ENCODE results near the gene SSX7. TPM values are rescaled to one million over a fixed set of nuclear protein-coding genes. Genes with fewer than 3 reads are reported as not detected.
A peak's percentile ranks its signal among the peaks of the same experiment; 100 is the strongest.
"Not testable (repeated sequence)": the region's sequence is repeated elsewhere in the genome, so short reads cannot be mapped to it uniquely, and the experiment has no call there.

SSX7 gene
- total RNA-seq, result not detected
- long read RNA-seq, result 0 reads

GRCh38 chrX:52654800-52655199 is at the start of gene SSX7:
TSS of gene SSX7 (minus strand) at chrX:52654900. CDS start at chrX:52653472, 1,428 bp downstream.
- H3K4me1 ChIP-seq; intact Hi-C loops (cut with DNase I); H3K4me3 ChIP-seq; H3K9me3 ChIP-seq; ATAC-seq; DNase-seq; H3K36me3 ChIP-seq; H3K27ac ChIP-seq; H3K27me3 ChIP-seq (ENCODE audit: low read depth): not testable (repeated sequence)

- H3K4me3 ChIP-seq; H3K36me3 ChIP-seq; H3K27me3 ChIP-seq (ENCODE audit: low read depth); H3K4me1 ChIP-seq; DNase-seq; intact Hi-C loops (cut with DNase I); ATAC-seq; H3K27ac ChIP-seq; H3K9me3 ChIP-seq: not testable (repeated sequence)
Observed at GRCh38 chrX:52692034-52692433, 37.3 kb upstream of the SSX7 start.

- ATAC-seq; intact Hi-C loops (cut with DNase I); H3K36me3 ChIP-seq; H3K4me1 ChIP-seq; DNase-seq; H3K27me3 ChIP-seq (ENCODE audit: low read depth); H3K4me3 ChIP-seq; H3K9me3 ChIP-seq; H3K27ac ChIP-seq: not testable (repeated sequence)
Observed at GRCh38 chrX:52662218-52662617, 7.5 kb upstream of the SSX7 start.

GRCh38 chrX:52655475-52655874 is 775 bp upstream of the SSX7 start:
- H3K27me3 ChIP-seq (ENCODE audit: low read depth); H3K9me3 ChIP-seq; H3K4me3 ChIP-seq; H3K27ac ChIP-seq; H3K36me3 ChIP-seq; H3K4me1 ChIP-seq; intact Hi-C loops (cut with DNase I); ATAC-seq; DNase-seq: not testable (repeated sequence)

GRCh38 chrX:52650676-52651075 is 4.0 kb downstream of the SSX7 start:
- H3K9me3 ChIP-seq; DNase-seq; ATAC-seq; H3K27me3 ChIP-seq (ENCODE audit: low read depth); H3K4me1 ChIP-seq; H3K4me3 ChIP-seq; H3K36me3 ChIP-seq; intact Hi-C loops (cut with DNase I); H3K27ac ChIP-seq: not testable (repeated sequence)

- ATAC-seq; H3K4me3 ChIP-seq; H3K27me3 ChIP-seq (ENCODE audit: low read depth); intact Hi-C loops (cut with DNase I); H3K27ac ChIP-seq; DNase-seq; H3K4me1 ChIP-seq; H3K36me3 ChIP-seq; H3K9me3 ChIP-seq: not testable (repeated sequence)
Observed at GRCh38 chrX:52648956-52649355, 5.7 kb downstream of the SSX7 start.

GRCh38 chrX:52628483-52628882 is 26.2 kb downstream of the SSX7 start:
- DNase-seq; H3K4me3 ChIP-seq; ATAC-seq; H3K9me3 ChIP-seq; H3K36me3 ChIP-seq; H3K27me3 ChIP-seq (ENCODE audit: low read depth); H3K4me1 ChIP-seq; H3K27ac ChIP-seq; intact Hi-C loops (cut with DNase I): not testable (repeated sequence)

GRCh38 chrX:52620661-52621060 is 34.0 kb downstream of the SSX7 start:
- peak; percentile 45 for DNase-seq
- H3K27ac ChIP-seq; H3K4me1 ChIP-seq; H3K9me3 ChIP-seq; H3K27me3 ChIP-seq (ENCODE audit: low read depth); intact Hi-C loops (cut with DNase I); H3K36me3 ChIP-seq; ATAC-seq; H3K4me3 ChIP-seq: not testable (repeated sequence)

GRCh38 chrX:52608961-52609360 is 45.7 kb downstream of the SSX7 start:
- Histone ChIP-seq H3K9me3 (no peaks in the 10 kb centered on the region), H3K4me3 (no peak overlapping the region), H3K4me1 (no peaks in the 10 kb centered on the region), H3K27ac (no peak overlapping the region), H3K36me3 (no peaks in the 10 kb centered on the region), H3K27me3 (ENCODE audit: low read depth) (no peaks in the 10 kb centered on the region)
- no peak for DNase-seq
- no peak for TF ChIP-seq CTCF (IDR thresholded peaks at IDR 0.05)
- no peak for ATAC-seq
- intact Hi-C loops (cut with DNase I), result no loop called here

- not testable (repeated sequence) for H3K36me3 ChIP-seq
Observed at GRCh38 chrX:52603151-52603550, 51.5 kb downstream of the SSX7 start.

More at GRCh38 chrX:52603151-52603550, 51.5 kb downstream of the SSX7 start:
- H3K27me3 ChIP-seq (ENCODE audit: low read depth); intact Hi-C loops (cut with DNase I); H3K27ac ChIP-seq; H3K9me3 ChIP-seq; H3K4me3 ChIP-seq; H3K4me1 ChIP-seq; DNase-seq; ATAC-seq: not testable (repeated sequence)
